Measurements from ENCODE around the gene FAM83B. TPM values are rescaled to one million over a fixed set of nuclear protein-coding genes. Genes with fewer than 3 reads are reported as not detected.
"Not testable (repeated sequence)": the region's sequence is repeated elsewhere in the genome, so short reads cannot be mapped to it uniquely, and the experiment has no call there.

Gene FAM83B
- total RNA-seq, 4 donors from 2014 or later = 57.8 to 88.9 (median 59.8) TPM

GRCh38 chr6:54959820-54960219 lies 113.2 kb downstream of the FAM83B start:
- Histone ChIP-seq H3K4me3 (no peak overlapping the region), H3K4me1 (no peaks in the 10 kb centered on the region), H3K36me3 (no peaks in the 10 kb centered on the region), H3K27me3 (no peaks in the 10 kb centered on the region), H3K27ac (no peak overlapping the region), H3K9me3 (no peaks in the 10 kb centered on the region)
- no peak for TF ChIP-seq POLR2A (IDR thresholded peaks at IDR 0.05)
- no peak for TF ChIP-seq CTCF (IDR thresholded peaks at IDR 0.05)
- 74 to 85% methylated on average over 4 of the region's 4 CpGs for WGBS, 2 donors
- no peak for DNase-seq
- intact Hi-C loops (cut with DNase I) = no loop called here

- H3K4me3 ChIP-seq; intact Hi-C loops (cut with DNase I); DNase-seq; H3K27me3 ChIP-seq; H3K36me3 ChIP-seq; H3K4me1 ChIP-seq; H3K9me3 ChIP-seq; H3K27ac ChIP-seq: not testable (repeated sequence)
- WGBS, 2 donors = 59 to 95% methylated on average over 6 to 16 of the region's 23 CpGs
Observed at GRCh38 chr6:54961372-54961771, 114.8 kb downstream of the FAM83B start.

GRCh38 chr6:54970337-54970736 lies 123.8 kb downstream of the FAM83B start:
- H3K27ac ChIP-seq = no peak overlapping the region
- no peaks in the 10 kb centered on the region for H3K27me3 ChIP-seq
- 52 to 82% methylated on average over 3 of the region's 3 CpGs for WGBS, 2 donors
- TF ChIP-seq POLR2A (IDR thresholded peaks at IDR 0.05) (no peak), CTCF (IDR thresholded peaks at IDR 0.05) (no peak)
- H3K4me3 ChIP-seq = no peak overlapping the region
- peaks cover 0 to 5% (median 0%) of the 10 kb centered on the region in 3 donors for H3K4me1 ChIP-seq
- no peaks in the 10 kb centered on the region for H3K9me3 ChIP-seq
- no peaks in the 10 kb centered on the region for H3K36me3 ChIP-seq
- intact Hi-C loops (cut with DNase I) = no loop called here
- DNase-seq = no peak

GRCh38 chr6:54971825-54972224 lies 125.3 kb downstream of the FAM83B start:
- no peak for DNase-seq
- H3K36me3 ChIP-seq = no peaks in the 10 kb centered on the region
- H3K4me1 ChIP-seq = peaks cover 0 to 5% (median 0%) of the 10 kb centered on the region in 3 donors
- H3K27me3 ChIP-seq = no peaks in the 10 kb centered on the region
- H3K4me3 ChIP-seq = no peak overlapping the region
- no peaks in the 10 kb centered on the region for H3K9me3 ChIP-seq
- no peak for TF ChIP-seq POLR2A (IDR thresholded peaks at IDR 0.05)
- no peak for TF ChIP-seq CTCF (IDR thresholded peaks at IDR 0.05)
- no peak overlapping the region for H3K27ac ChIP-seq
- intact Hi-C loops (cut with DNase I) = no loop called here
- WGBS, 2 donors = 50 to 62% methylated on average over 2 of the region's 2 CpGs

- H3K27me3 ChIP-seq; intact Hi-C loops (cut with DNase I); DNase-seq; H3K4me1 ChIP-seq; H3K4me3 ChIP-seq; H3K36me3 ChIP-seq; H3K27ac ChIP-seq; H3K9me3 ChIP-seq: not testable (repeated sequence)
- WGBS, 2 donors = 97% methylated on average over 6 of the region's 24 CpGs; no CpG with 5 or more reads in 1 of the 2 donors
Observed at GRCh38 chr6:54979161-54979560, 132.6 kb downstream of the FAM83B start.

- H3K27ac ChIP-seq = no peak overlapping the region
- no peak overlapping the region for H3K4me3 ChIP-seq
- H3K4me1 ChIP-seq = no peaks in the 10 kb centered on the region
- DNase-seq = no peak
- H3K36me3 ChIP-seq = no peaks in the 10 kb centered on the region
- no peaks in the 10 kb centered on the region for H3K27me3 ChIP-seq
- no peaks in the 10 kb centered on the region for H3K9me3 ChIP-seq
- intact Hi-C loops (cut with DNase I) = no loop called here
- WGBS, 2 donors = 72 to 84% methylated on average over 14 of the region's 14 CpGs
- TF ChIP-seq POLR2A (IDR thresholded peaks at IDR 0.05) (no peak), CTCF (IDR thresholded peaks at IDR 0.05) (no peak)
Observed at GRCh38 chr6:54980511-54981275, 134.1 kb downstream of the FAM83B start.

Measured in esophagus squamous epithelium (tissue), 5 donors.